SIG-M5 treated with dmso at 0.1 percent for 504 hours (cell line): Measurements from ENCODE around the gene PPP1R37.

Experiments used
- DNase-seq: peaks from one replicate; lab custom pipeline; 2025; ENCODE audit not compliant: unreplicated experiment; lab: John Stamatoyannopoulos, UW

The PPP1R37 gene

GRCh38 chr19:45166723-45167252 is 73.8 kb downstream of the PPP1R37 start:
- DNase-seq: no peak

DNA sequence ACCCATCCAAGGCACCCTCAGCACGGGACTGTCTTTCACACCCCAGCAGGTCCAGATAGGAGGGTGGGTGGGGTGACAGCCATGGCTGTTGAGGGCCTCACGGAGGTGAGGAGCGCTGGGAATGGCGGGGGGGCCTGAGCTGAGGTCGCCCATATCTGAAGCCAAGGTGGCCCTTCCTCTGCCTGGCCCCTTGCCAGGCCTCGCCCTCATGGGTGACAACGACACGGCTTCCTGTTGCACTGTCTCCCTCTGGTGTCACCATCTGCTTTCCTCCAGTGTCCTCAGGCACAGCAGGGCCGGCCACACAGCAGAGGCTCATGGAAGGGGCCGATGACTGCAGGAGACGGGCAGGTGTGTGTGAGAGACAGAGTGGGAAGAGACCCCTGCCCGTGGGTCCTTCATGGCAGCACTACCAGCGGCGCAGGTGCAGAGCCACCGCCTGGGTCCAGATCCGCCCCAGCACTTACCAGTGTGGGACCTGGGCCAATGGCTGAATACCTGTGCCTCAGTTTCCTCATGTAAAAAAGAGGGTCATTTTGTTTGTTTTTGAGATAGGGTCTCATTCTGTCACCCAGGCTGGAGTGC is 75.9 kb downstream of the PPP1R37 start:
- DNase-seq: no peak

DNA sequence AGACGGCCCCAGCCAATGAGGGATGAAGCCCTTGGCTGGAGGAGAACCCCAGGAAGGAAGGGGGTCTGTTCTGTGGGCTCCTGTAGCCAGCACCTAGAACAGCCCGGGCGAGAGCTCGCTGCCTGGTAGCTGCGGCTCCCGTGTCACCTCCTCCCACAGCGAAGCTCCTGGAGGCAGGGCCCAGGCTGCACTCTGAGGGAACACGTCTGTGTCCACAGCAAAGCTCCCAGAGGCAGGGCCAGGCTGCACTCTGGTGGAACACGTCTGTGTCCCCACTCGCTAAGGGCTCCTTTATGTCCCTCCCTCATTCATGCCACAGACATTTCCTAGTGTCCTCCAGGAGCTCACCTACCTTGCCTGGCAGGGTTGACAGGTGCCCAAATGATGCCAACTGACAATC is 76.6 kb downstream of the PPP1R37 start:
- DNase-seq: no peak

DNA sequence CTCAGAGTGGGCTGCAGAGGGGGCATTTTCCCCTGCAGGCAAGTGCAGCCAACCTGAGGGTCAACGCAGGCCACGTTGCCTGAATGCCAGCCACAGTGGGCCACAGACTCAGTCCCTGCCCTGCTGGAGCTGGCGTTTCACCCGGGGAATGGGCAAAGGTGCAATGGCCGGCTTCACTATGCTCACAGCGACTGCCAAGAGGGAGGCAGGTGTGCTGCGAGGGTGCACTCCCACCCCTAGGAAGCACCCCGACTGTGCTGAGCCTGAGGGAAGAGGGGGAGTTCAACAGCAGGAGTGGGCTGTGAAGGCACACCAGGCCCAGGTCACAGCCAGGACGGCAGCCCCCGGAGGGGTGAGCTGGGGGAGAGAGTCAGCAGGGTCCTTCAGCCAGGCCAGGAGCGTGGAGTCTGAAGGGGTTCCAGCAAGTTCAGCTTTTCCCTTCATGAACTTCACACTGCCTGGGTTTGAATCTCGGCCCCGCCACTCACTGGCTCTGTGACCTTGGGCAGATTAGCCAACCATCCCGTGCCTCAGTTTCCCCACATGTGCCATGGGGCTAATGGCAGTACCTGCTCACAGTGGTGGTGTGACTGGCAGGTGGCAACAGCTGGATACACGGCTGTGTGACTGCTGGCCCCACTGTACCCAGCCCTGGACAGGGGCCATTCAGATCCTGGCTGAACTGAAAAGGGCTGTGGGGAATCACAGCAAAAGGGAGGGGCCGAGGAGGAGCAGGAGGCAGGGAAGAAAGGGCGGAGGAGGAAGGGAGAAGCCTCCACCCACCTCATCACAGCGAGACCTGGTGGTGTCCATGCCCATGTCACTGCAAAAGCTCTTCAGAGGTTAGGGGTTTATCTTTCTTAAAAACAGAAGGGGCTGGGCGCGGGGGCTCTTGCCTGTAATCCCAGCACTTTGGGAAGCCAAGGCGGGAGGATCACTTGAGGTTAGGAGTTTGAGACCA is 77.4 kb downstream of the PPP1R37 start:
- no peak for DNase-seq

- no peak for DNase-seq
Measured at GRCh38 chr19:45171211-45171623, 78.2 kb downstream of the PPP1R37 start.

DNA sequence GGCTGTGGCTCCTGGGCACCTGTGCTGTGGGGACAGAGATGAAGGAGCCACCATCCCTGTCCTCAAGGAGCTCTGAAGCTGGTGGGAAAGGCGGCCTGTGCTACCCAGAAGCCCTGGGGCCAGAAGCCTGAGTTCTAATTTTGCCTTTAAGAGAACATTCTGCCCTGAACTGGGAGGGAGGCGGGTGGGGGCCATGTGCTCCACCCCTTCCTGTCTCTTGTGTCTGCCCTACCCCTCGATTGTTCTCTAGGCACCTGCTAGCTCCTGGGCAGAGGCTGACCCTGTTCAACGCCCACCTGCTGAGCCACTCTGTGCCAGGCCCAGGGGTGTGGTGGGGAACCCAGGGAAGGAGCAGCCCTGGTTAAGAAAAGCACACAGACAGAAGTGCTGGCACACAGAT is 79.2 kb downstream of the PPP1R37 start:
- no peak for DNase-seq

- no peak for DNase-seq
Measured at GRCh38 chr19:45172611-45173208, 79.7 kb downstream of the PPP1R37 start.

GRCh38 chr19:45173816-45174215 is 80.8 kb downstream of the PPP1R37 start:
- no peak for DNase-seq

DNA sequence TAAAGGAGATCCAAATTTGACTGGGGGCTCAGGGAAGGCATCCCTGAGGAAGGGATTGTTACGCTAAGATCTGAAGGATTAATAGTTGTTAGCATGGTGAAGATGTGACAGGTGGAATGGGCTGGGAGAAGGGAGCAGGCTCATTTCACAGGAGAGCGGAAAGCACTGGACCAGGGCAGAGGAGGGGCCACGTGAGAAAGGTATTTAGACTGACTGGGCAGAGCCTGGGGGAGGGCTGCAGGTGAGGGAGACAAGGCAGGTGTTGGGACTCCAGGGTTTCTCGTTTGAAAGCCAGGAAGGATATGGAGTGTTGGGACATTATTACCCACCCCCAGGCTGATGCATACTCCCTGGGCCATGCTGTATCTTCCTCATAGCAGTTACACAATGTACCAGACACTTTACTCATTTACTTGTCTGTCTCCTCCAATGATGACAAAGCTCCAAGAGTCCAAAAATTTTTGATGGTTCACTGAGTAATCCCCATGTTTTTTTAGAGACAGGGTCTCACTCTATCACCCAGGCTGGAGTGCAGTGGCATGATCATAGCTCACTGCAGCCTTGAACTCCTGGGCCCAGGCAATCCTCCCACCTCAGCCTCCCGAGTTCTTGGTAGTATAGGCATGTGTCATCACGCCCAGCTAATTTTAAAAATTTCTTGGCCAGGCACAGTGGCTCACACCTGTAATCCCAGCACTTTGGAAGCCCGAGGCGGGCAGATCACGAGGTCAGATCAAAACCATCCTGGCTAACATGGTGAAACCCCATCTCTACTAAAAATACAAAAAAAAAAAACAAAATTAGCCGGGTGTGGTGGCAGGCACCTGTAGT is 82.8 kb downstream of the PPP1R37 start:
- peak; percentile 31 for DNase-seq

- peak; percentile 80 for DNase-seq
Measured at GRCh38 chr19:45177817-45178261, 84.9 kb downstream of the PPP1R37 start, which contains the start of gene TRAPPC6A. Gene TRAPPC6A, minus strand, starts transcription at chr19:45178237. Its CDS starts 19 bp downstream, at chr19:45178218.

DNA sequence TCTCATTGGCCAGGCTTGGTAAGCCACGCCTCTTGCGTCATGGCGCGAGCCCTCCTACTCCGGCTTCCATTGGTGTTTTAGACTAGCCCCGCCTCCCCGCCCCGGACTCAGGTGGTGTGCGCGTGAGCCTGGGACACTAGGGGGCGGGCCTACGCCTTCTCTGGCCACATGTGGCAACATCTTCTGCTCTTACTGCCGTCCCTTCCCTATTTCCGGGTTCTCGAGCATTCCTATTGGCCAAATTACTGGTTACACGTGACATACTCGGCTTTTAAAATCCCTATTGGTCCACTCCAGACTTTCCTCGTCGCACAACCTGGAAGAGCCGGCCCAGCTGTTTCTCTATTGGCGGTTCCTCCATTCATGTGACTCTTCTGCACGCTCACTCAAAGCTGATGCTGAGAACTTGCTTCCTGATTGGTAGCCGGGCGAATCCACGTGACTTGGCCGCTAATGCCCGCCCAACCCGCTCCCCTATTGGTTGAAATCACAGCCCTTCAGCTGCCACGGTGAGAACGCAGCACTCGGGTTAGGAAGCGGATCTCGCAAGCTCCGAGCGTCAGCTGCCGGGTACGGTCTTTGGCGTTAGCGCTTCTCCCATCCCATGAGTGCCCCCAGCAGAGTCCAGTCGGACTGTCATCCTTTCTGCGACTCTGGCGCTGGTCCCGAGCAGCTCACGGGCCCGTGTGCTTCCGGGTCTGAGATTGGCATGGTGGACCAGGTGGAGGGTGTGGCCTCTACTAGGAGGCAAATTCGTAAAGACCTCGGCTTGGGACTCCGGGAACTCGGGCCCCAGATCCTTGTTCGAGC is 85.5 kb downstream of the PPP1R37 start, which contains the start of gene BLOC1S3:
Gene BLOC1S3 (plus strand): TSS at position 523 of the 810 bp plus-strand sequence. CDS start 513 bp downstream, outside the sequence.
- DNase-seq: peak; percentile 100

GRCh38 chr19:45179072-45179891 is 86.3 kb downstream of the PPP1R37 start:
- DNase-seq: no peak

DNA sequence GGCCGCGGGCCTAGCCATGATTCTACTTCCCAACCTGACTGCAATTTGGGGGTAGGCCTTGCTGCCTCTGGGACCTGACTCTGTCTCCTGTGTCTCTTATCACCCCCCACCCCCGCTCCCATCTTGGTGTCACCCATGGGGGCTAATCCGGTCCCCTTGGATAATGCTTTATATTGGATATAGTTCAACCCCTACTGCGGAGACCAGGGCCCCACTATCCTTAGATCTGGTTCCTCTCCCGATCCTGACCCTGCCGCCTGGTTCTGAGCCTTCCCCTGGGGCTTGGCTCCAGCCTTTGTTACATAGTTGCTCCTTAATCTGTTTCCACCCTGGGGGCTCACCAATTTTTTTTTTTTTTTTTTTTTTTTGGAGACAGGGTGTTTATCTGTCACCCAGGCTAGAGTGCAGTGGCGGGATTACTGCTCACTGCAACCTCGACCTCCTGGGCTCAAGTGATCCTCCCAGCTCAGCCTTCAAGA is 87.0 kb downstream of the PPP1R37 start:
- no peak for DNase-seq

- no peak for DNase-seq
Measured at GRCh38 chr19:45180936-45181335, 88.0 kb downstream of the PPP1R37 start.

DNA sequence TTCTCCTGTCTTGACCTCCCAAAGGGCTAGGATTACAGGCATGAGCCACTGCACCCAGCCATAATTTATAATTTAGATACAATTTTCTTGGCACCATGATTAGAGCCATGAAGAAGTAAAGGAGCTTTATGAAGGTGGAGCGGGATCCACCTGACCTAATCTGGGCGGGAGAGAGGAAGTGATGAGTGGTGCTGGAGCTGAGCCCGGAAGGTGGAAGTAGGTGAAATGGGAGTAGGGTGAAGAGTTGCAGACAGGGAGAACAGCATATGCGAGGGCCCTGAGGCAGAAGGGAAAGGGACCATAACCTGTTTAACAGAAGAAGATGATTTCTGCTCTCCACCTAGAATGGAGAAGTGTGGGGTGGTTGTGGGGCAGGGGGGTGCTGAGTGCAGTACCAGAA is 89.8 kb downstream of the PPP1R37 start:
- no peak for DNase-seq

GRCh38 chr19:45184115-45184514 is 91.1 kb downstream of the PPP1R37 start:
- no peak for DNase-seq

- no peak for DNase-seq
Measured at GRCh38 chr19:45186509-45187334, 93.7 kb downstream of the PPP1R37 start.
